Measurements from ENCODE around the gene PCDHAC2. TPM values are rescaled to one million over a fixed set of nuclear protein-coding genes. Genes with fewer than 3 reads are reported as not detected.

Gene PCDHAC2
- polyA plus RNA-seq (ENCODE audit: insufficient read depth in 1 of 5, insufficient read length in 5 of 5, low replicate concordance in 1 of 5), result 1 to 10 TPM; 2.4 to 4.3 (median 3.5) TPM
- long read RNA-seq, donor 1, full-length matches to known transcripts, result 4 of 4 reads
- long read RNA-seq, donor 1, partial matches to known transcripts, result 0 of 4 reads
- long read RNA-seq, donor 1, other reads (novel, unspliced or antisense), result 0 of 4 reads
- long read RNA-seq, donor 2, full-length matches to known transcripts, result 4 of 4 reads
- long read RNA-seq, donor 2, partial matches to known transcripts, result 0 of 4 reads
- long read RNA-seq, donor 2, other reads (novel, unspliced or antisense), result 0 of 4 reads
- long read RNA-seq, donor 3, result 0 reads
- long read RNA-seq, donor 4, partial matches to known transcripts, result 0 of 2 reads
- long read RNA-seq, donor 4, other reads (novel, unspliced or antisense), result 0 of 2 reads
- long read RNA-seq, donor 5, full-length matches to known transcripts, result 4 of 4 reads
- long read RNA-seq, donor 5, partial matches to known transcripts, result 0 of 4 reads
- long read RNA-seq, donor 5, other reads (novel, unspliced or antisense), result 0 of 4 reads
- long read RNA-seq, donor 6, result 0 reads
- long read RNA-seq, donor 7, full-length matches to known transcripts, result 4 of 4 reads
- long read RNA-seq, donor 7, partial matches to known transcripts, result 0 of 4 reads
- long read RNA-seq, donor 7, other reads (novel, unspliced or antisense), result 0 of 4 reads
- long read RNA-seq, donor 8, full-length matches to known transcripts, result 1 of 1 reads
- long read RNA-seq, donor 8, partial matches to known transcripts, result 0 of 1 reads
- long read RNA-seq, donor 8, other reads (novel, unspliced or antisense), result 0 of 1 reads

- peak; percentile 44 to 45 for DNase-seq
Measured at GRCh38 chr5:140966293-140967225, at the start of gene PCDHAC2. Gene PCDHAC2 (plus strand): TSS chr5:140966476. CDS start chr5:140966767, 291 bp downstream.

- DNase-seq, result no peak
Measured at GRCh38 chr5:140923601-140924000, 42.7 kb upstream of the PCDHAC2 start.

GRCh38 chr5:140925806-140926442 lies 40.4 kb upstream of the PCDHAC2 start, which contains the start of gene PCDHAC1:
Gene PCDHAC1 (plus strand): TSS chr5:140926299. CDS start chr5:140926893, 594 bp downstream.
- no peak for DNase-seq

- DNase-seq, result peak; percentile 55 to 64
Measured at GRCh38 chr5:140926443-140927227, 39.6 kb upstream of the PCDHAC2 start.

- DNase-seq, result no peak
Measured at GRCh38 chr5:140927228-140927573, 39.1 kb upstream of the PCDHAC2 start.

- no peak for DNase-seq
Measured at GRCh38 chr5:140934964-140935606, 31.2 kb upstream of the PCDHAC2 start.

- no peak for DNase-seq
Measured at GRCh38 chr5:140946578-140946977, 19.7 kb upstream of the PCDHAC2 start.

GRCh38 chr5:140951636-140952035 lies 14.6 kb upstream of the PCDHAC2 start:
- DNase-seq, result no peak

- DNase-seq, result no peak
Measured at GRCh38 chr5:140953234-140953633, 13.0 kb upstream of the PCDHAC2 start.

GRCh38 chr5:140962190-140962589 lies 4.1 kb upstream of the PCDHAC2 start:
- DNase-seq, result no peak

- no peak for DNase-seq
Measured at GRCh38 chr5:140964356-140964755, 1.9 kb upstream of the PCDHAC2 start.

GRCh38 chr5:140965905-140966292 lies 377 bp upstream of the PCDHAC2 start:
- peak in 1 of 2 donors; percentile 14 for DNase-seq

GRCh38 chr5:140967226-140967893 lies 1.1 kb downstream of the PCDHAC2 start:
- DNase-seq, result no peak

- no peak for DNase-seq
Measured at GRCh38 chr5:140969880-140970279, 3.6 kb downstream of the PCDHAC2 start.

- DNase-seq, result no peak
Measured at GRCh38 chr5:140973550-140973949, 7.3 kb downstream of the PCDHAC2 start.

GRCh38 chr5:140977003-140977402 lies 10.7 kb downstream of the PCDHAC2 start:
- peak; percentile 73 to 74 for DNase-seq

GRCh38 chr5:140978260-140978659 lies 12.0 kb downstream of the PCDHAC2 start:
- no peak for DNase-seq

- no peak for DNase-seq
Measured at GRCh38 chr5:140978983-140979382, 12.7 kb downstream of the PCDHAC2 start.

GRCh38 chr5:140982083-140982716 lies 15.9 kb downstream of the PCDHAC2 start:
- DNase-seq, result no peak
